Stomach (tissue), 9 donors: ENCODE measurements around the gene GFAP. TPM values are rescaled to one million over a fixed set of nuclear protein-coding genes. Genes with fewer than 3 reads are reported as not detected.
A peak's percentile ranks its signal among the peaks of the same experiment; 100 is the strongest.

Source experiments
- DNase-seq, 2 donors: peaks; one replicate each; pipeline versions ENCODE4 v3.0.0 to v3.0.0-alpha.2; 2013 to 2019
- H3K27ac ChIP-seq, 5 donors: fragments of 200-600 bp in 4 of 5; sonication (generic) in 4 of 5; one replicate each; pipeline ENCODE4 v1.5.1; 2013 to 2019; ENCODE audit warnings: mild to moderate bottlenecking in 1 of 5, moderate library complexity in 1 of 5
- H3K27me3 ChIP-seq, 3 donors: fragments of 200-600 bp; sonication (generic); one replicate each; pipeline ENCODE4 v1.5.1; 2017 to 2019; ENCODE audit warnings: mixed run types in 1 of 3
- H3K36me3 ChIP-seq, 4 donors: fragments of 200-600 bp; sonication (generic); 1 replicate in 3 of 4; 2 replicates in 1 of 4; pipeline ENCODE4 v1.5.1; 2016 to 2019
- H3K4me1 ChIP-seq, 4 donors: fragments of 200-600 bp; sonication (generic); one replicate each; pipeline ENCODE4 v1.5.1; 2016 to 2019
- H3K4me3 ChIP-seq, 4 donors: fragments of 200-600 bp; sonication (generic) in 3 of 4; one replicate each; pipeline ENCODE4 v1.5.1; 2016 to 2019; ENCODE audit warnings: mild to moderate bottlenecking in 1 of 4
- H3K9me3 ChIP-seq, 4 donors: fragments of 200-600 bp; sonication (generic); one replicate each; pipeline ENCODE4 v1.5.1; 2016 to 2019
- EP300 ChIP-seq: sonication (generic); formaldehyde crosslinking; IDR thresholded peaks from one replicate; pipeline ENCODE4 v1.6.1; 2017; ENCODE audit warnings: antibody characterized with exemption
- POLR2A ChIP-seq, 4 donors: fragments of 450-650 bp; IDR thresholded peaks; one replicate each; pipeline ENCODE4 v1.6.1; 2016; ENCODE audit warnings: antibody characterized with exemption in 4 of 4, control low read depth in 2 of 4, mild to moderate bottlenecking in 1 of 4, moderate library complexity in 1 of 4
- POLR2AphosphoS5 ChIP-seq, 3 donors: sonication (generic); formaldehyde crosslinking; IDR thresholded peaks; one replicate each; pipeline ENCODE4 v1.6.1; 2016; ENCODE audit warnings: antibody characterized with exemption in 3 of 3
- WGBS, 5 donors: extraction: QIAGEN DNeasy Blood & Tissue Kit in 3 of 5; methylation state at CpG; one replicate each; pipeline versions ENCODE4 v1.1.5 to v1.1.7; 2013 to 2018; 5-methylcytosine and 5-hydroxymethylcytosine counted together
- intact Hi-C: fragments of 100-400 bp; cut with DNase I; formaldehyde crosslinking; loops from one replicate; pipeline ENCODE4 v1.15.1; 2023; ENCODE audit warnings: low total_unique reads
- polyA plus RNA-seq, 3 donors: library from polyadenylated mRNA; stranded (reverse); fragments of 200-250 nt; gene quantifications; one replicate each; pipeline ENCODE4 v1.2.3, GENCODE V29; 2013
- total RNA-seq, 5 donors: library from RNA; depleted of rRNA; stranded (reverse); fragments of >200 nt; gene quantifications; one replicate each; pipeline versions ENCODE4 v1.1.0 to v1.2.3, GENCODE V29; 2014 to 2016
- TF ChIP-seq, protein P1 (sequence below), 7 experiments: fragments of 450-650 bp in 4 of 7; fragments of 200-600 bp in 3 of 7; sonication (generic) in 3 of 7; IDR thresholded peaks; one replicate each; pipeline ENCODE4 v1.5.1; 2016 to 2019; ENCODE audit warnings: antibody characterized with exemption in 7 of 7, control low read depth in 2 of 7, mild to moderate bottlenecking in 1 of 7
- donor health status: healthy with polysubstance abuse.
- donor health status: Bipolar disorder and iron deficiency.
- donor health status: healthy.

The GFAP gene
- total and polyA plus RNA-seq, 8 donors, result 0.15 to 9.7 (median 0.80) TPM; not detected in 4

GRCh38 chr17:44881145-44881544, 34.2 kb downstream of the GFAP start:
- no peak for DNase-seq
- TF ChIP-seq POLR2AphosphoS5 (IDR thresholded peaks at IDR 0.05) (no peak), POLR2A (IDR thresholded peaks at IDR 0.05) (no peak), EP300 (no peak)
- TF ChIP-seq, protein P1, sequence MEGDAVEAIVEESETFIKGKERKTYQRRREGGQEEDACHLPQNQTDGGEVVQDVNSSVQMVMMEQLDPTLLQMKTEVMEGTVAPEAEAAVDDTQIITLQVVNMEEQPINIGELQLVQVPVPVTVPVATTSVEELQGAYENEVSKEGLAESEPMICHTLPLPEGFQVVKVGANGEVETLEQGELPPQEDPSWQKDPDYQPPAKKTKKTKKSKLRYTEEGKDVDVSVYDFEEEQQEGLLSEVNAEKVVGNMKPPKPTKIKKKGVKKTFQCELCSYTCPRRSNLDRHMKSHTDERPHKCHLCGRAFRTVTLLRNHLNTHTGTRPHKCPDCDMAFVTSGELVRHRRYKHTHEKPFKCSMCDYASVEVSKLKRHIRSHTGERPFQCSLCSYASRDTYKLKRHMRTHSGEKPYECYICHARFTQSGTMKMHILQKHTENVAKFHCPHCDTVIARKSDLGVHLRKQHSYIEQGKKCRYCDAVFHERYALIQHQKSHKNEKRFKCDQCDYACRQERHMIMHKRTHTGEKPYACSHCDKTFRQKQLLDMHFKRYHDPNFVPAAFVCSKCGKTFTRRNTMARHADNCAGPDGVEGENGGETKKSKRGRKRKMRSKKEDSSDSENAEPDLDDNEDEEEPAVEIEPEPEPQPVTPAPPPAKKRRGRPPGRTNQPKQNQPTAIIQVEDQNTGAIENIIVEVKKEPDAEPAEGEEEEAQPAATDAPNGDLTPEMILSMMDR (IDR thresholded peaks at IDR 0.05), result no peak
- Histone ChIP-seq H3K9me3 (no peaks in the 10 kb centered on the region), H3K4me1 (no peaks in the 10 kb centered on the region), H3K4me3 (no peak overlapping the region), H3K27ac (no peak overlapping the region), H3K27me3 (no peaks in the 10 kb centered on the region), H3K36me3 (peaks cover 66 to 100% (median 96%) of the 10 kb centered on the region in 4 donors)
- intact Hi-C loops, result no loop called here
- WGBS, 5 donors, result 90 to 98% (median 93%) methylated on average over 4 of the region's 4 CpGs

DNA sequence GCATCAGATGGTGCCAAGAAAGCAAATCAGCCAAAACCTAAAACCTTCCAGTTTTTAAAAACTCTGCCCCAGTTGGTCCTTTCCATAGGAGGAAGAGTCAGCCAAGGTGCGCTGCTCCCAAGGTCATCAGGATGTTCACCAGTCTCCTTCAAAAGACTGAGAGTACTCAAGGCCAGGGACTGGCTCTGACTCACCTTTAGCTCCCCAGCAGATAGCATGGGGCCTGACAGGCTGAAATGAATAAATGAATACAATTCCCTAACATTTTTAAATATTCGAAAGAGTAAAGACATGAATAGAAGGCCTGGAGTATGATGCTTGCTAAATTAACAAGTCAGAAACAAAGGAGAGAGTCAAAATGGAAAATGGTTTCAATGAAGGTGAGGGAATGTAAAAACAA, 35.2 kb downstream of the GFAP start:
- 90 to 99% (median 97%) methylated on average over 2 of the region's 2 CpGs for WGBS, 5 donors
- Histone ChIP-seq H3K27me3 (no peaks in the 10 kb centered on the region), H3K4me3 (no peak overlapping the region), H3K36me3 (peaks cover 68 to 100% (median 96%) of the 10 kb centered on the region in 4 donors), H3K9me3 (no peaks in the 10 kb centered on the region), H3K27ac (no peak overlapping the region), H3K4me1 (no peaks in the 10 kb centered on the region)
- intact Hi-C loops, result no loop called here
- DNase-seq, result no peak
- TF ChIP-seq POLR2A (IDR thresholded peaks at IDR 0.05), result no peak
- TF ChIP-seq, protein P1 (IDR thresholded peaks at IDR 0.05), result no peak
- TF ChIP-seq EP300, result no peak
- TF ChIP-seq POLR2AphosphoS5 (IDR thresholded peaks at IDR 0.05), result no peak

DNA sequence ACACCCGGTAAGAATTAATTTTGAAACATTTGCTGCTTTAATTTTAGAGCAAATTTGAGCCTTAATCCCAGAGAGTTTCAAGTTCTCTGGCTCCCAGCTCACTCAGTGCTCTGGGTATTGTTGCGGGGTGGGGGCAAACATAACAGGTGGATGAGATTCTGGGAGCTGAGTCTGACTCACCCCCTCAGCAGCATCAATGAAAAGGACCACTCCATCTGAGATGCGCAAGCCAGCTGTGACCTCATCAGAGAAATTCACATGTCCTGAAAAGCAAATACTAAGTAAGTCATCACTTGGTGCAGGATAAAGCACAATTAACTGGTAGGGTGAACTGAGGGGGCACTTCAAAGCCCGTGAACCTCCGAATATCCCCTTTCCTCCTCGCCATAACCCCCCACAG, 35.9 kb downstream of the GFAP start:
- intact Hi-C loops, result no loop called here
- no peaks in the 10 kb centered on the region for H3K27me3 ChIP-seq
- H3K4me3 ChIP-seq, result no peak overlapping the region
- WGBS, 5 donors, result 87 to 97% (median 92%) methylated on average over 6 of the region's 6 CpGs
- no peak overlapping the region for H3K27ac ChIP-seq
- no peaks in the 10 kb centered on the region for H3K9me3 ChIP-seq
- TF ChIP-seq POLR2AphosphoS5 (IDR thresholded peaks at IDR 0.05) (no peak), EP300 (no peak), POLR2A (IDR thresholded peaks at IDR 0.05) (no peak)
- TF ChIP-seq, protein P1 (IDR thresholded peaks at IDR 0.05), result no peak
- no peak for DNase-seq
- H3K4me1 ChIP-seq, result no peaks in the 10 kb centered on the region
- peaks cover 64 to 100% (median 96%) of the 10 kb centered on the region in 4 donors for H3K36me3 ChIP-seq

GRCh38 chr17:44878627-44879221, 36.6 kb downstream of the GFAP start:
- intact Hi-C loops, result no loop called here
- Histone ChIP-seq H3K36me3 (peaks cover 58 to 99% (median 95%) of the 10 kb centered on the region in 4 donors), H3K4me1 (no peaks in the 10 kb centered on the region), H3K27me3 (no peaks in the 10 kb centered on the region), H3K27ac (no peak overlapping the region), H3K9me3 (no peaks in the 10 kb centered on the region), H3K4me3 (no peak overlapping the region)
- TF ChIP-seq POLR2AphosphoS5 (IDR thresholded peaks at IDR 0.05) (no peak), EP300 (no peak)
- TF ChIP-seq, protein P1 (IDR thresholded peaks at IDR 0.05), result peak in 3 of 7 experiments; percentile 32 to 41 (median 35)
- 44 to 56% (median 48%) methylated on average over 6 of the region's 6 CpGs for WGBS, 5 donors
- DNase-seq, result peak in 1 of 2 donors; percentile 64
